NCI-H526 treated with DMSO at 0.1 percent for 48 hours (cell line): ENCODE measurements around the gene CTBP2.

Experiments used
- DNase-seq: peaks from one replicate; lab custom pipeline; 2025; lab: John Stamatoyannopoulos, UW

The CTBP2 gene

DNA sequence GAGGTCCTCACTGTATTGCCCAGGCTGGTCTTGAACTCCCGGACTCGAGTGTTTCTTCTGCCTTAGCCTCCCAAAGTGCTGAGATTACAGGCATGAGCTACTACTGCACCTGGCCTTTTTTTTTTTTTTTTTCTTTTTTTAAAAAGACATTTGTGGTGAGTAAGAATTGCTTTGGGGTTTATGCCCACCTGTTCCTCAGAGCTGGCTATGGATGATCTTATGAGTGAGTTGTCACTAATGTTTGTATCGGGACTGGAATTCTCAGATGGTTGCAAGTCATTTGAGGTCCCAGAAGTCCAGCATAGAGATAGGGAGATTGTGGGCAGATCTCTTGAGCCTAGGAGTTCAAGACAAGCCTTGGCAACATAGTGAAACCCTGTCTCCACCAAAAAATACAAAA lies 183.2 kb downstream of the CTBP2 start:
- DNase-seq = no peak

DNA sequence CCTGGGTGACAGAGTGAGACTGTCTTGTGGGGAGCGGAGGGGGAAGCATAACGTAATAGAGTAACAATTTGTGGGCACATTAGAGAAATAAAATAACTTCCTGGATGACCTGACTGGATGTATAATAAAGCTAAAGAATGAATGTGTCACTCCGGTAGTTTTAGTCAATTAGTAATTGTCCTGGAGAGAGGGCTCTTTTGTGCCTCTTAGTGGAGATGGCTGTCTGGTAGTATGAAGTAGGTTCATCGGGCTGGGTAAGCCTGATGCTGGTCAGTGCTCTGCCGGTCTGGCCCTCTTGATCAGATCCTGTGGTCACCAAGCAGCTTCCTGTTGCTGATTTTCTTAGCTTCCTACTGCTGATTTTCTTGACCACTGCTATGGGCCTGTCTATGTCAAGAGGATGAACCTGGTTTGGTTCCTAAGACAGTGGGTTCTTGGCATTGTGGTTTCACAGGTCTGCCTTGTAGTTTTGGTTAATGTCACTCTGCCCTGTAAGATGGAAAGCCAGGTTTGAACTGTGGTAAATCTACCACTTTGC lies 184.3 kb downstream of the CTBP2 start:
- DNase-seq = no peak

DNA sequence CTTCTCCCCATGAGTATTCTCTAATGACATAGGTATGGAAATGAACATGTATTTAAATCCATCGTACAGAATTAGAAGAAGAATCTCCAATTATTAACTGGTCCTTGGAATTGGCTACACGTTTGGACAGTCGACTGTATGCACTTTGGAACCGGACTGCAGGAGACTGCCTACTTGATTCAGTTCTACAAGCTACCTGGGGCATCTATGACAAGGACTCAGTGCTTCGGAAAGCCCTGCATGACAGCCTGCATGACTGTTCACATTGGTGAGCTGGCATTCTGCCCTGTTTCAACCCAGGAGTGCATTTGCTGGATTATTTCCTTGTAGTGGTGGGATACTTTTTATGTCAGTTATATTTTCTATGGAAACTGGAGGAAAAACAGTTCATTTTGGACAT lies 186.2 kb downstream of the CTBP2 start:
- no peak for DNase-seq

DNA sequence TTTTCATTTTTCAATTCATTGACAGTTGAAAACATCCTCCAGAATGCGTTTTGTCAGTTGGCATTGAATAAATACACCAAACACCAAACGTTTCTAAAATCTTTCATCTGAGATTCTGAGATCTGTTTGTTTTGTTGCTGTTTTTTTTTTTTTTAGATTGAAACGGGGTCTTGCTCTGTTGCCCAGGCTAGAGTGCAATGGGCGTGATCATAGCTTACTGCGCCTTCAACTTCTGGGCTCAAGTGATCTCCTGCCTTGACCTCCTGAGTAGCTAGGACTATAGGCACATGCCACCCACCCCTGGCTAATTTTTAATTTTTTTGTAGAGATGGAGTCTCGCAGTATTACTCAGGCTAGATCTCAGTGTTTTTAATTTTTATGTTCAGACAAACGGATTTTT lies 187.7 kb downstream of the CTBP2 start:
- no peak for DNase-seq

DNA sequence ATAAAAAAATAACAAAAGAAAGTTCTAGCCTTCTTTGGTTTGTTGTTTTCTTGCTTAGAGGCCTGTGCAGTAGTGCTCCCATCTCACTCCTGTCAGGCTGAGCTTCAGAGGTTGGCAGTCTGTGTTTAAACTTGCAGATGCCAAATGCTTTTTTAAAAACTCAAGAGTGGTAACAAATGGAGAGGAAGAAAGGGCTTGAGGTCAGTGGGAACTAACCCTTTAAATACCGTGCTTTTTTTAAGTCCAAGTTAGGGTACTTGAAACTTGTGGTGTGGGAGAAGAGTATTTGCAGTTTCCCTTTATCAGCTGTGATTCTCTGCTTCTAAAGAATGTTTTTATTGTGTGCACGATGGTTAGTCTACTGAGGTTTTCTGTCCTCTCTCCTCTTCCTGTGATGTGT lies 189.1 kb downstream of the CTBP2 start:
- no peak for DNase-seq

DNA sequence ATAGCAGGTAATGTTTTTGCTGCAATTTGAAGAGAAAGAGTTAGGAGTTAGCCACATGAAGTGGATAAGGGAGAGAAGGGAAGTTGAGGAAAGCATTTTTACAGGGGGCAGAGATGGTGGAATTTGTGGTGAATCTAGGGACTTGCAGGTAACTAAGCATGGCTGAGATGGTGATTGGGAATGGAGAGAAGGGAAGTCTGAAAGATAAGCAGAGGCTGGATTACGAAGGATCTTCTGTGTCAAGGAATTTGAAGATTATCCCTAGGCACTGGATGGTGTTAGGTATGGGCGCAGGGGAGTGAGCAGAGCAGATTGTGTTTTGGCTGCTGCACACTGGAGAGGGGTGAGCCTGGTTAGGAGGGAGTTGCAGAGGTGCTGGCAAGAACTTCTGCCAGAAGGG lies 193.1 kb downstream of the CTBP2 start:
- DNase-seq = no peak

DNA sequence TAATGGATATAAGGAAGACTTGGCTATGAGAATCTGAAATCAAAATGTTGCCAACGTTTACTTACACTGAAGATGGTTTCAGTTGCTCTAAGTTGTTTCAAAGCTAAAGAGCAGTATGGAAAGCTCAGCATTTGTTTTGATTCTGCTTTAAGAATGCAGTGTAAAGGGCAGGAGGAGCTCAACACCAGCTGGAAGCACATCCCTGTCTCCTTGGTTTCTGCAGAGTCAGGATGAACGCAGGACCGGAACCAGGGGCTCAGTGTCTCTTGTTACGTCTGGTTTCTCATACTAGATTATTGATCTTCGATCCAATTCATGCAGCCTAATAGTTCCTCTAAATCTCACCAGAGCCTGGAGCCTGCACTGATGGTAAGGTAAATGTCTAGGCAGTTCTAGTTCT lies 194.4 kb downstream of the CTBP2 start:
- DNase-seq = no peak

DNA sequence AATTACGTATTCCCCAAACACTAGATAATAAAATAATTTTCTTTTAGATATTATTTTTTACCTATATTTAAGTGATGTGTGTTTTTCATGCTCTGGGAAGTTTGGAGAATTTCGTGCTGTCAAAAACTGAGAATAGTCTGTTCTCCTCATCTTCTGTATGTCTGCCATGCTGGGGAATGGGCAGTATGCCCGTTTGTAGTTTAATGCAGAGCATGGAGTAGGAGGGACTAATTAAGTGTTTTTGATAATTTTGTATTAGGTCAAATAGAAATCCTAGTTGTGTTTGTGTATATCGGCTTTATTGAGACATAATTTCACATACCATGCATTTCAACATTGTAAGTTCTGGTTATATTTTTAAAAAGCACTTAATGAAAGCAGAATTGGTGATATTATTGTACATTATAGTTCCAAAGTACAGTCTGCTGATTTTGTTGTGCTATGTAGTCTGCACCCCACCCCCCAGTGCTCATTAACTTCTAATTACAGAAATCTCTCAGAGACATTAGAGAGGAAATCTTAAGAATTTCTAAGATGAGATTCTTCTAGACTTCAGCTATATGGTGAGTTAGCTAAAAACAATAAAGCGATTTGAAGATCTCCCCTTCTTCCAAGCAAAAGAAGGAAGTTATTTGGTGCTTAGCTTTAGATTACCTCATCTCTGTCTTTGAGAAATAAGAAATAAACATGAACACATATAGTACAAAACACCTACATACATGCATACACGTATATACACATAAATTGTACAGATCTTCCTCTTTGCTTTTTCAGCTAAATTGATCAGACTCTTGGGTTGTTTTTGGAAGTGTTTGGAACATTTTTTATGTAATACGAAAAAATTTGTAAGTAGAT lies 196.3 kb downstream of the CTBP2 start:
- DNase-seq = no peak

DNA sequence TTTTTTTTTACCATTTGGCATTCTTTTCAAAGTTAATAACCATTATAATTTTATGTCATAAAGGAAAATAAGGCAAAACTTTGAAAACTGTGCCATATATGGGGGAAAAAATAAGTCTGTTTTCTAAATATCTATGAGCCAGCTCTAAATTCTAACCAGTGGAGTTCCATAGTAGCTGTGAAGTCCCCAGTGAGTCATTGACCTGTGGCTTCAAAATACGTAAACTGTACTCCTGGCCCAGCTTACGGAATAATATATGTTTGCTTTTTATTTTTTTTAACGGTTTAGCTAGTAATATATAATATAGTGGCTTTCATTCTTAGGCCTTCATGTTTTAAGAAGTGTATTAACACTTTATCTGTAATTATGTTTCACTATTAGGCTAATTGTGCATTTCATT lies 197.9 kb downstream of the CTBP2 start:
- no peak for DNase-seq

DNA sequence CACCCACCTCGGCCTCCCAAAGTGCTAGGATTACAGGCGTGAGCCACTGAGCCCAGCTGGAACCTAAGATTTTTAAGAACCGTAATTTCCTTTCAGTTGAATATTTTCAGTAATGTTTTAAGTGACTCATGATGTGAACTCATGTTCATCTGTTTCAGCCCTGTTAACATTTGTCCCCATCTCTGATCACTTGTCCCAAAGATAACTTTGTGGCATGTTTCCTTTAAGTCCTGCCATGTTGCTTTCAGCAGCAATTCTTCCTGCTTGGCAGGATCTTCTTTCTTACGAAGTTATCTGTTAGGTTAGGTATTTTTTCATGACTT lies 199.2 kb downstream of the CTBP2 start:
- no peak for DNase-seq

DNA sequence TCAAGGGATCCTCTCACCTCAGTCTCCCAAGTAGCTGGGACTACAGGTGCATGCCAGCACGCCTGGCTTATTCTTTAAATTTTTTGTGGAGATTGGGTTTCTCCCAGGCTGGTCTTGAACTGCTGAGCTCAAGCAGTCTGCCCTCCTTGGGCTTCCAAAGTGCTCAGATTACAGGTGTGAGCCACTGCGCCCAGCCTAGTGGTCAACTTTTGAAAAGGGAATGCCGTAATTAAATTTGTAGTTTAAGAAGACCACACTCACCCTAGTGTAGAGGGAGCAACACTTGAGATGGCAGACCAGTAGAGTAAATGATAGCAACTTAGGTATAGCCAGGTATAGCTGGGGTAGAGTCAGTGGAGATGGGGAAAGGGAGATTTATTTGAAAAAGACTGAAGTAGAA lies 200.8 kb downstream of the CTBP2 start:
- no peak for DNase-seq

DNA sequence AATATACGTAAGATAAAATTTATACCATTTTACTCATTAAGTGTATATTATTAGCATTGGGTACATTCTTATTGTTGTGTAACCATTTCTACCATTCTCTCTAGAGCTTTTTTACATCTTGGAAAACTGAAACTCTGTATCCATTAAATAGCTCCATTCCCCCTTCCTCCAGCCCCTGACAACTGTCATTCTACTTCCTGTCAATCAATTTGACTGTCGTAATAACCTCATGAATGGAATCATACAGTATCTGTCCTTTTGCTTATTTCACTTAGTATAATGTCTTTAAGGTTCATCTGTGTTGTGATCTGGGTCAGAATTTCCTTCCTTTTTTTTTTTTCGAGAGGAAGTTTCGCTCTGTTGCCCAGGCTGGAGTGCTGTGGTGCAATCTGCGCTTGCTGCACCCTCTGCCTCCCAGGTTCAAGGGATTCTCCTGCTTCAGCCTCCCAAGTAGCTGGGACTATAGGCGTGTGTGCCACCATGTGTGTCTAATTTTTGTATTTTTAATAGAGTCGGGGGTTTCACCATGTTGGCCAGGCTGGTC lies 202.9 kb downstream of the CTBP2 start:
- DNase-seq = no peak

DNA sequence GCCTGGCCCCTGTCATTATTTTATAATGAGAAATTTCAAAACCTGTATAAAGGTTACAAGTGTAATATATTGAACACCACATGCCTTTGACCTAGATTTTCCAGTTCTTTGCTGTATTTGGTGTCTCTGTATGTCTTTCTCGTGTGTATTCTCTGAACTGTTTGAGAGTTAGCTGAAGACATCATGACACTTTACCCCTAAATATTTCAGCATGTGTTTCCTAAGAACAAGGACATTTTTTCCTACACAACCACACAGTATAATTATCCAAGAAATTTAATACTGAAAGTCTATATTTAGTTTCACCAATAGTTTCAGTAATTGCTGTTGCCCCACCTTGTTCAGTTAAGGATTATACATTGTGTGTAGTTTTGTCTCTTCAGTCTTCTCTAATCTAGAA lies 203.6 kb downstream of the CTBP2 start:
- no peak for DNase-seq

DNA sequence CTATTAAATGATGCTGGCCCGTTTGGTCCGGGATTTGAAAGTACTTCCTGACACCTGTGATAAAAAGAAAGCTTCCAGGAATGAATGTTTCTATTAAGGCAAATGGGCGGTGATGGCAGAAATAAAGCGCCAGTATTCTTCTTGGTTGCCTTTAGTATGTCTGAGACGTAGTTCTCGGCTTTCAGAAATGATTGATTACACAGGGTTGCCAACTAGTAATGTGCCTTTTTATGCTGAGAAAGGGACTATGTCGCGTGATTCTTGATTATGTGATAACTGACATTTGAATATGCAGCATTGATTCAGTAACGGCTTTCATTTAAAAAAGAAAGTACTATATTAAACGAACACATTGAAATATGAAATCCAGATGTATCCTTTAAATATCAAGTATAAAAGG lies 204.5 kb downstream of the CTBP2 start:
- DNase-seq = no peak

DNA sequence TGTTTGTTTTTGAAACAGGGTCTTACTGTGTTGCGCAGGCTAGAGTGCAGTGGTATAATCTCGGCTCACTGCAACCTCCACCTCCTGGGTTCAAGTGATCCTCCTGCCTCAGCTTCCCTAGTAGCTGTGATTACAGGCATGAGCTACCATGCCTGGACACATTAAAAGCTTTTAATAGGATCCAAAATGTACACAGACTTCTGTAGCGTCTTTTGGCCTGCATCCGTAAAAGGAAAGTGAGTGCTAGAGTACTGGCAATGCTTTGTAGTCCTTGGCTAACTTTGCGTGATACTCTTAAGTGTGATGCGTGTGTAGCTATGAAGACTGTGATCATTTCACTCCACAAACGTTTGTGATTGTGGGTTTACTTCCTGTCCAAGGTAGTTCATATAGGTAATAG lies 205.1 kb downstream of the CTBP2 start:
- DNase-seq = no peak

DNA sequence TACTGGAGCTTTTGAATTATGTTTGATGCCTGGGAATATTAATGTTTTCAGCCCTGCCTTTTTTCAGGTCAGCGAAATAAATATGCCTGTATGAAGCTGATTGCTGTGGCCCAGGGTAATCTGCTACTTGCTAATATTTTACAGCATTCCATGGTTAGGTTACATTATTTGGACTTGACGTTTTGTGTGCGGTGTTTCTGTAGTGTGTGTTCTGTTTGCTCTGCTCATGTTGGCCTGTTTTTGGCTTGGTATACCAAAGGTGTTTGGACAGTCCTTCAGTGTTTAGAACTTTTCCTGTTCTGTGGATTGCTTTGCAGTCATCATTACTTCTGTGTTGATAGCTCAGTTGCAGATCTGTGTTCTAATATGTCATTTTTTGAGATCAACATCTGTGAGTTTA lies 206.9 kb downstream of the CTBP2 start:
- no peak for DNase-seq

DNA sequence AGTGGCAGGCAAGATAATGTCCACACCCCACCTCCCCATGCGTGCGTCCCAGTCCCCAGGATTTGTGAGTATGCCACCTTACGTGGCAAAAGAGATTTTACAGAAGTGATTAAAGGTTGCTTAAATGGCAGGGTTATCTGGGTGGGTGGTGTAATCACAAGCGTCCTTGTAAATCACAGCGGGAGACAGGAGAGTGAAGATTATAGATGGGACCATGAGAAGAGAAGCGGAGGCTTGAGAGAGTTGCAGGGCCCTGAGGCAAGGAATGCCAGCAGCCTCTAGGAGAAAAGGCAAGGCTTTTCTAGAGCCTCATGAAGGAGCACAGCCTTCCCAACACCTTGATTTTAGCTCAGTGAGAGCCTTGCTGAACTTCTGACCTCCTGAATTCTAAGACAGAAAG lies 208.2 kb downstream of the CTBP2 start:
- no peak for DNase-seq

DNA sequence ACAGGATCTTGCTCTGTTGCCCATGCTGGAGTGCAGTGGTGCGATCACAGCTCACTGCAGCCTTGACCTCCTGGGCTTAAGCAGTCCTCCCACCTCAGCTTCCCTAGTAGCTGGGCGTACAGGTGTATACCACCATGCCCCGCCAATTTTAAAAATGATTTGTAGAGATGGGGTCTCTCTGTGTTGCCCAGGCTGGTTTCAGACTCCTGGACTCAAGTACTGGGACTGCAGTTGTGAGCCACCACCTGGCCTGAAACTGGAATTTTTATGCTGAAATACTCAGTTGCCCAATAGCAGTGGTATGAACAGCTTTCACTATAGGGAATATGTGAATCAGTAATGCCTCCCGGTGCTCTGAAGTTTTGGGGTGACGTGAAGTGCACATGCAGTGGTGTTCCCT lies 210.8 kb downstream of the CTBP2 start:
- no peak for DNase-seq

DNA sequence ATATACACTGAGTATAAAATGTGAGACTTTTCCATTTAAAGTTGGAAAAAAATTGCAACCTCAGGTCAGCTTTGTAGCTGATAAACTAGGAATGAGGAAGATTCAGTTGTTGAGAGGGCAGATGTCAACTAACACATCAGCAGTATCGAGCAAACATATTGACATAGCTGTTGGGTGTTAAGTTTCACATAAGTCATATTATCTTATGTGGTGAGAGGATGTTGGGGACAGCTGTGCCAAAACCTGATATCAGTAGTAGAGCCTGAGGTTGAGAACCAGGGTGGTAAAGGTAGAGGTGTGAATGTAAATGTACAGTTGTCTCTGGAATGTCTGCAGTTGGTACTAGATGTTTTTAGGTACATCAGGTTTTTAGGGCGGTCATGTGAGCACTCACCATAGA lies 213.4 kb downstream of the CTBP2 start:
- DNase-seq = no peak

DNA sequence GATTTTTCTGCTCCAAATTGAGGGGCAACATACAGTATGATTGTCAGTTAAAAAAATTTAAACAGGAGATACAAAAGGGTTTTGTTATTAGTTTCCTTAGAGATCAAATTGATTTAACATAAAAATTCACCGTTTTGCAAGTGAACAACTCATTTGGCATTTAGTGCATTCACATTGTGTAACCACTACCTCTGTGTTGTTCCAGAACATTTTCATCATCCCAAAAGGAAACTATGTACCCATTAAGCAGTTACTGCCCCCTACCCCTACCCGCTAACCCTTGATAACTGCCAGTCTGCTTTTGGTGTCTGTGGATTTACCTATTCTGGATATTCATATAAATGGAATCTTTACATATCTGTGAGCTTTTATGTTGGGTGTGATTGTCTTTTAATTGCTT lies 215.4 kb downstream of the CTBP2 start:
- no peak for DNase-seq

DNA sequence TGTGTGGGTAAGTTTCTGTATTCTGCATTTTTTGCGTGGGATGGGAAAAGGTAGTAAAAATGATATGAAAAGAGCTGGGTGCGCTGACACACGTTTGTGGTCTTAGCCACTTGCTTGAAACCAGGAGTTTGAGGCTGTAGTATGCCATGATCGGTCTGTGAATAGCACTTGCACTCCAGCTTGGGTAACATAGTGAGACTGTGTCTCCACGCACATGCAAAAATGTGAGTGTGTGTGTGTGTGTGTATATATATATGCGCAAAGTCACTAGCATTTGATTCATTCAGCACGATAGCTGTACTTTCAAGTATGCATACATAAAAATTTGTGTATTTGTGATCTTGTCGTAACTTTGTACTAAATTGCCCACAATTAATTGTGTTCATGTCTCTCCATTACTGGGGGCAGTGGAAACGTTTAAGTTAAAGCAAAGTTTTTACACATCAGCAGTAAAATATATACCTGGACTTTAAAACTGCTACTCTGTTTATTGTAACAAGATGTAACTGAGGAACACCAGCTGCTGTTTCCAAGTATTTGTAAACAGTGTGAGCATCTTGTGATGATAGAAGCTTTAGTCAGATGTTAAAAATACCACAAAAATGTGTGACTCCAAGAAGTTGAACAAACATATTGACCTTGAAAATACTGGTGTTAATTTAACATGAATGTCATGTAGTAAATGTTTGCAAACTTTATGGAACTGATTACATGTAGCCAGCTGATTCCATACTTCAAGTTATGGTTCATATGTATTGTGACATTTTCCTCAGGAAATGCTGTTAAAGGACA lies 216.9 kb downstream of the CTBP2 start:
- no peak for DNase-seq

DNA sequence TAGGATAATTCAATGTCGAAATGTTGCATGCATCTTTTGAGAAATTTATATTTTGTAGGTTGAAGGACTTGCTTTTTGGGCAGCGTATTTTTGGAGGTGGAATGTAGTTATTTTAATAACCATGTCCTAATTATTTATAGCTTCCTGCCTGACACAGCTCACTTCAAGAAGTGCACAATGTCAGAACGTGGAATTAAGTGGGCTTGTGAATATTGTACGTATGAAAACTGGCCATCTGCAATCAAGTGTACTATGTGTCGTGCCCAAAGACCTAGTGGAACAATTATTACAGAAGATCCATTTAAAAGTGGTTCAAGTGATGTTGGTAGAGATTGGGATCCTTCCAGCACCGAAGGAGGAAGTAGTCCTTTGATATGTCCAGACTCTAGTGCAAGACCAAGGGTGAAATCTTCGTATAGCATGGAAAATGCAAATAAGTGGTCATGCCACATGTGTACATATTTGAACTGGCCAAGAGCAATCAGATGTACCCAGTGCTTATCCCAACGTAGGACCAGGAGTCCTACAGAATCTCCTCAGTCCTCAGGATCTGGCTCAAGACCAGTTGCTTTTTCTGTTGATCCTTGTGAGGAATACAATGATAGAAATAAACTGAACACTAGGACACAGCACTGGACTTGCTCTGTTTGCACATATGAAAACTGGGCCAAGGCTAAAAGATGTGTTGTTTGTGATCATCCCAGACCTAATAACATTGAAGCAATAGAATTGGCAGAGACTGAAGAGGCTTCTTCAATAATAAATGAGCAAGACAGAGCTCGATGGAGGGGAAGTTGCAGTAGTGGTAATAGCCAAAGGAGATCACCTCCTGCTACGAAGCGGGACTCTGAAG lies 217.8 kb downstream of the CTBP2 start:
- DNase-seq = no peak
